Omental fat pad (tissue), 4 donors: ENCODE results near the gene NCOA4. TPM values are rescaled to one million over a fixed set of nuclear protein-coding genes. Genes with fewer than 3 reads are reported as not detected.
A peak's percentile ranks its signal among the peaks of the same experiment; 100 is the strongest.

Experiments used
- ATAC-seq: fragments of 150-250 bp; one replicate; pipeline ENCODE4 v1.9.1; 2016; ENCODE audit warnings: mild to moderate bottlenecking, moderate library complexity; ENCODE audit not compliant: low FRiP score
- DNase-seq: peaks from one replicate; pipeline ENCODE4 v3.0.0-alpha.2; 2019; ENCODE audit warnings: low spot score
- CTCF ChIP-seq, 3 donors: fragments of 450-650 bp; IDR thresholded peaks; one replicate each; pipeline ENCODE4 v1.5.1; 2016 to 2017; ENCODE audit warnings: antibody characterized with exemption in 3 of 3, mild to moderate bottlenecking in 3 of 3, moderate library complexity in 2 of 3
- total RNA-seq, 4 donors: library from RNA; depleted of rRNA; stranded (reverse); fragments of >200 nt; gene quantifications; one replicate each; pipeline ENCODE4 v1.1.0, GENCODE V29; 2016

Gene NCOA4
- total RNA-seq, 4 donors from 2014 or later = 145 to 161 (median 154) TPM

DNA sequence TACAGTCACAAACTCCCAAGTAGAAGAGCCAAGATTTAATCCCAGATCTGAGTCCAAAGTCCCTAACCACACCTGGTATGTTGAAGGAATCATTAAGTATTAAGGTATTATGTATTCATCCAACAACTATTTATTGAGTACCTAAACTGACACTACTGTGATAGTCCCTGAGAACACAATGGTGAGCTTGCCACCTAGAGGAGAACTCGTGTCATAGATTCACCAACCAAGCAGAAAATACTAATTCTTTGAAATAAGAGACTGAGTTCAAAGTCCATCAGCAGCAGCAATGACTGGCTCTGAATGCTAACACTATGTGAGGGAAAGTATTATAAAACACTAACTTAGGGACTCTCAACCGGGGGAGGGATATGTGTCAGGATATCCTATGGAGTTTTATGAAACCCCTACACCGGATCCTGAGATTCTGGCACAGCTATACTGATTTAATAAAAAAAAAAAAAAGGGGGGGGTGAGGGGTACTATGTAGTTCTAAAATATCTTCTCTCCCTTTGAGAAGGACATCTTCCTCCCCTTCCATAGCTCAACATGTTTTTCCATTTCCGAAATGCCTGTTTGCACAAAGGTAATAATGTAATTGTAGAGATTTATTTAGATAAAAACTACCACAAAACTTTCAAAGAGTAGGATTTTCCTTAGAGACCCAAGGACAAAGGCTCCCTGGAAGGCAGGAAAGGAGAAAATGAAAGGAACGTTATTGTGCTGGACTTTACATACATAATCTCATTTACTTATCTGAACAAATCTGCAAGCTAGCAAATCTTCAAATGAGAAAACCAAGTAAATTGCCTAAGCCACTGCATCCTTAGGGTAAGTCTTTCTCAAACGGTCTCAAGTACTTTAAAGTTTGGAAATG is 1.6 kb downstream of the NCOA4 start:
- DNase-seq (no peak), ATAC-seq (no peak)
- TF ChIP-seq CTCF (IDR thresholded peaks at IDR 0.05) = no peak

DNA sequence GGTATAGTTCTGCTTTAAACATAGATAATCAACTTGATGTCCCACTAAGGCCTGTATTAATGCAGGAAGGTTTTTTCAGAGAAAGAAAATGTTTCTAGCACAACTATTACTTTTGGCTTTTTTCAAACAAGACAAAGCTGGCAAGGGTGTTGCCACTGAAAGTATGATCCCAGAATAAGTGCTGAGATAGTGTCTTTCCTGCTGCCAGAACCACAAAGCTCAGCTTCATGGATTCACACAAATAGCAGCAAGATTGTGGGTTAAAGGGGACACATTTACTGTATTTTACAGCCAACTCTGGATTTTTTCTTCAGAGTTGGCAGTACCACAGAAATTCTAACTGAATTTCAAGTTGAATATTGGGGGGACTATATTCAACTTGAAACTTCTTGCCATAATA is 4.3 kb downstream of the NCOA4 start:
- no peak for TF ChIP-seq CTCF (IDR thresholded peaks at IDR 0.05)
- ATAC-seq (no peak), DNase-seq (no peak)

- DNase-seq = no peak
Observed at GRCh38 chr10:46025406-46025805, 5.0 kb downstream of the NCOA4 start.

DNA sequence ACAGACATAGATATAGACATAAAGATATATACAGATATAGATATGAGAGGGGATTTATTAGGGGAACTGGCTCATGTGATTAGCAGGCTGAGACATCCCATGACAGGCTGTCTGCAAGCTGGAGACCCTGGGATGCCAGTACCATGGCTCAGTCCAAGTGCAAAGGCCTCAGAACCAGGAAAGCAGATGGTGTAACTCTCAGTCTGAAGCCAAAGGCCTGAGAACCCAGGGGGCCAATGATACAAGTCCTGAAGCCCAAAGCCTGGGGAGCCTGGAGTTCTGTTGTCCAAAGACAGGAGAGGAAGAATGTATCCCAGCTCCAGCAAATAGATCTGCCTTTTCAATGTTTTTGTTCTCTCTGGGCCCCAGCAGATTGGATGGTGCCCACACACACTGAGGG is 5.5 kb downstream of the NCOA4 start:
- TF ChIP-seq CTCF (IDR thresholded peaks at IDR 0.05) = no peak
- ATAC-seq = no peak

More at GRCh38 chr10:46025406-46025805, 5.0 kb downstream of the NCOA4 start:
- TF ChIP-seq CTCF (IDR thresholded peaks at IDR 0.05) = no peak
- ATAC-seq = no peak

GRCh38 chr10:46022978-46023702 is 7.3 kb downstream of the NCOA4 start:
- DNase-seq (peak; percentile 76), ATAC-seq (peak; percentile 96)
- TF ChIP-seq CTCF (IDR thresholded peaks at IDR 0.05) = no peak

More for the DNA sequence above, 5.5 kb downstream of the NCOA4 start:
- no peak for DNase-seq

- no peak for ATAC-seq
- DNase-seq = no peak
- no peak for TF ChIP-seq CTCF (IDR thresholded peaks at IDR 0.05)
Observed at GRCh38 chr10:46020344-46020657, 10.1 kb downstream of the NCOA4 start.
